Hematopoietic multipotent progenitor cell treated with erythropoietin and hydrocortisone succinate and interleukin-3 and kit ligand, for 4 days (in vitro differentiated cells): ENCODE results near the gene MUC5B.
"Not testable (repeated sequence)": the region's sequence is repeated elsewhere in the genome, so short reads cannot be mapped to it uniquely, and the experiment has no call there.

ENCODE experiments used
- DNase-seq: peaks from one replicate; pipeline ENCODE4 v3.0.0-alpha.2; 2015

The MUC5B gene

DNA sequence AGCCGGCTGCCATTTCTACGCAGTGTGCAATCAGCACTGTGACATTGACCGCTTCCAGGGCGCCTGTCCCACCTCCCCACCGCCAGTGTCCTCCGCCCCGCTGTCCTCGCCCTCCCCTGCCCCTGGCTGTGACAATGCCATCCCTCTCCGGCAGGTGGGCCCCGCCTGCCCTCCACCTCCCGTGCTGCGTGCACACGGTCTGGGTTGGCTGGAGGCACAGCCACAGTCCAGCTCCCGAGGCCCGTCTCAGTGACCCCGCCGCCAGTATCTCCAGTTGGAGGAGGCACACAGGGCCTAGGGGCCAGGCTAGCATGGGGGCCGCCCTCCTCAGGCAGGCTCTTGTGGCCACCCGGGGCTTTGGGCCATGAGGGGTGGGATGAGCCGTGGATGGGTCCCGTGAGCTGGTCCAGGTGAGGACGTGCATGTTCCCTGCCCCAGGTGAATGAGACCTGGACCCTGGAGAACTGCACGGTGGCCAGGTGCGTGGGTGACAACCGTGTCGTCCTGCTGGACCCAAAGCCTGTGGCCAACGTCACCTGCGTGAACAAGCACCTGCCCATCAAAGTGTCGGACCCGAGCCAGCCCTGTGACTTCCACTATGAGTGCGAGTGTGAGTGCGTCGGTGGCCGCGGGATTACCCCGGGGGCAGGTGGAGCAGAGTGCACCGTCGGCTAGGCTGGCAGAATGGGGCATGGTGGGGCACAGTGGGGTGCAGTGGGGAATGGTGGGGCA, 29.7 kb downstream of the MUC5B start:
- no peak for DNase-seq

DNA sequence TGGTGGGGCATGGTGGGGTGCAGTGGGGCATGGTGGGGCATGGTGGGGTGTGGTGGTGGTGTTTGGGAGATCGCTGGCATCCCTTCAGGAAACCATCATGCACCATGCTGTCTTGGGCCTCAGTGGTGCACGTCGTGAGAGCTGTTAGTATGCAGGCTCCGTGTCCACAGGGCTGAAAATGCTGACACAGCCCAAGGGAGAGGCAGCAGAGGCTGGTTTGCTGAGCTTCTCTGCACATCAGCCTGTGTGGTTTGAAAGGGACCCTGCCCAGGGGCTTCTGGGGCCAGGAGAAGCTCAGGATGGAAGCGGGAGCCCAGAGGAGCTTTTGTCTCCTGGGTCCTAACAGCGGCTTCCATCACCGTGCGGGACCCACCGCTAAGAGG, 30.2 kb downstream of the MUC5B start:
- DNase-seq, result no peak

GRCh38 chr11:1254086-1254648, 31.3 kb downstream of the MUC5B start:
- no peak for DNase-seq

- DNase-seq, result no peak
These were observed 31.9 kb downstream of the MUC5B start for GRCh38 chr11:1254733-1255132.

DNA sequence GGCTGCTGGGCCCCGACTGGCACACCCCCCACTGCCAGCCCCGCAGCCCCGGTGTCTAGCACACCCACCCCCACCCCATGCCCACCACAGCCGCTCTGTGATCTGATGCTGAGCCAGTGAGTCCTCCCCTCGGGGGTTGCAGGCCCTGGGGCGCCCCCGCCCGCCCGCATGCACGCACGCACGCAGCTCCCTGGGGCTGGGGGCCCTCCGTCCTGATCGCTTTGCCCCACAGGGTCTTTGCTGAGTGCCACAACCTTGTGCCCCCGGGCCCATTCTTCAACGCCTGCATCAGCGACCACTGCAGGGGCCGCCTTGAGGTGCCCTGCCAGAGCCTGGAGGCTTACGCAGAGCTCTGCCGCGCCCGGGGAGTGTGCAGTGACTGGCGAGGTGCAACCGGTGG, 32.3 kb downstream of the MUC5B start:
- no peak for DNase-seq

- no peak for DNase-seq
These were observed 33.6 kb downstream of the MUC5B start for GRCh38 chr11:1256257-1257045.

- DNase-seq, result no peak
These were observed 34.5 kb downstream of the MUC5B start for GRCh38 chr11:1257366-1257765.

- no peak for DNase-seq
These were observed 35.0 kb downstream of the MUC5B start for GRCh38 chr11:1257916-1258315.

- DNase-seq, result no peak
These were observed 35.7 kb downstream of the MUC5B start for GRCh38 chr11:1258401-1259075.

- DNase-seq, result no peak
These were observed 36.2 kb downstream of the MUC5B start for GRCh38 chr11:1259076-1259461.

DNA sequence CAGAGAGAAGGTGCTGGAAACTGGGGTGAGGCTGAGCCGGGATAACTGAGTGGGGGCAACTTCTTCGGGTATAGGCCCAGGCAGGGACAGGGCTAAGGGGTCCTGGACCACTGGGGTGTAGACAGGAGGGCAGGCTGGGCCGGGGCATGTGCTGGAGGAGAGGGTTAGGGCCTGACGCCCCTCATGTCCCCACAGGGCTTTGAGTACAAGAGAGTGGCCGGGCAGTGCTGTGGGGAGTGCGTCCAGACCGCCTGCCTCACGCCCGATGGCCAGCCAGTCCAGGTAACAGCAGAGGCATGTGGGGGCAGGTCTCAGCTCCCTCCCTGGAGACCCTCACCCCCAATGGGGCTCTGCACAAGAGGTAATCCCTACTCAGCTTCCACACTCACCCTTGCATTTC, 36.7 kb downstream of the MUC5B start:
- no peak for DNase-seq

GRCh38 chr11:1260023-1260501, 37.2 kb downstream of the MUC5B start:
- peak; percentile 63 for DNase-seq

- no peak for DNase-seq
These were observed 37.8 kb downstream of the MUC5B start for GRCh38 chr11:1260620-1261019.

- DNase-seq, result no peak
These were observed 38.6 kb downstream of the MUC5B start for GRCh38 chr11:1261241-1262071.

DNA sequence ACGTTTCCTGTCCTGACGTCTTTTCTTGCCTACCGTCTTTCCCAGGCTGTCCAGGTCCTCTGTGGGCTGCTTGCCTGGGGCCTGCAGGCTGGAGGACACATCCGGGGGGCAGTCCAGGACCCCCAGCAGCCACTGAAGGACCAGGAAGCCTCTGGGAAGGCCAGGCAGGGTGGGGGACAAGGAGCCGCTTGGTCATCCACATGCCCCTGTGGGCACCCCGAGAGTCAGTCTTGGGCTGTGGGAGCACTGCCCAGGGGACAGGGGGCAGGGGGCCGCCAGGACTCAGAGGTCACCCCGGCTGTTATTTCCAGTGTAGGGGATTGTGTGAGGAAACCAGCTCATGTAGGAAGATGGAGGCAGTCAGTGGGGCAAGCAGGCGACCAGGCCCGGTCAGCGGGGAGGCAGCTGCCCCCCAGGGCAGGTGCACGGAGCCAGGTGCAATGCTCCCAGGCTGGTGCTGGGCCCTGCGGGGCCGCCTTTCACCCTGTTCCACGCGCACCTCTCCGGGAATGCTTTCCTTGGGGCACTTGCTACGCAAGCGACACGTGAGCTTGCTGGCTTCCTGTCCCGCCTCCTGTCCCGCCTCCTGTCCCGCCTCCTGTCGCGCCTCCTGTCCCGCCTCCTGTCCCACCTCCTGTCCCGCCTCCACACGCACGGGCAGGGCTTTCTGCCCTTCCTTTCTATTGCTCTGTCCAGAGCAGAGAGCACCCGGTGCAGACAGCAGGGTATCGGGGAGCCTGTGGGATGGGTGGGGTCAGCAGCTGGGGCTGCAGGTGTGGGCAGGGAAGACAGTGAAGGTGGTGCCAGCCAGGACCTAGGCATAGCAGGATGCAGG, 39.5 kb downstream of the MUC5B start:
- DNase-seq, result peak; percentile 96

DNA sequence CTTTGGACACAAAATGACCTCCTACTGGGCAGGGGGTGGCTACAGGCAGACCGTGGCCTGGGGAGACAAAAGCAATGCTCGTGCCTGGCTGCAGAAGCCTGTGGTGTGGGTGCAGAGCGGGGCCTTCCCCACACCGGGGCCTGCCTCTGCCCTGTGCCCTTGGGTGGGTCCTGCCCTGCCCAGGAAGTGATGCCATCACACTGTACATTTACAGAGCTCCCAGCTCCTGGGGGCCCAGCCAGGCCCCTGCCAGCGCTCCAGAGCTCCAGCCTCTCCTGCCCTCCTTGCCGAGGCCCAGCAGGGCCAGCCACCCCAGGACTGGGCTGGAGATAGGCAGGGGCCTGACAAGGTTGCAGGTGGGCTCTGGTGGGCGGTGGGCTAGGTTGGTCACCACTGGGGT, 40.1 kb downstream of the MUC5B start:
- peak; percentile 41 for DNase-seq

DNA sequence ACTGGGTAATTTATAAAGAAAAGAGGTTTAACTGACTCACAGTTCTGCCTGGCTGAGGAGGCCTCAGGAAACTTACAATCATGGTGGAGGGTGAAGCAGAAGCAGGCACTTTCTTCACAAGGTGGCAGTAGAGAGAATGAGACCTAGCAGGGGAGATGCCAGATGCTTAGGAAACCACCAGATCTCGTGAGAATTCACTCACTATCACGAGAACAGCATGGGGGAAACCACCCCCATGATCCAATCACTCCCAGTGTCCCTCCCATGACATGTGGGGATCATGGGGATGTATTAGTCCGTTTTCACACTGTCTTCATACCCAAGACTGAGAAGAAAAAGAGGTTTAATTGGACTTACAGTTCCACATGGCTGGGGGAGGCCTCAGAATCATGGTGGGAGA, 41.6 kb downstream of the MUC5B start:
- DNase-seq, result peak; percentile 76

DNA sequence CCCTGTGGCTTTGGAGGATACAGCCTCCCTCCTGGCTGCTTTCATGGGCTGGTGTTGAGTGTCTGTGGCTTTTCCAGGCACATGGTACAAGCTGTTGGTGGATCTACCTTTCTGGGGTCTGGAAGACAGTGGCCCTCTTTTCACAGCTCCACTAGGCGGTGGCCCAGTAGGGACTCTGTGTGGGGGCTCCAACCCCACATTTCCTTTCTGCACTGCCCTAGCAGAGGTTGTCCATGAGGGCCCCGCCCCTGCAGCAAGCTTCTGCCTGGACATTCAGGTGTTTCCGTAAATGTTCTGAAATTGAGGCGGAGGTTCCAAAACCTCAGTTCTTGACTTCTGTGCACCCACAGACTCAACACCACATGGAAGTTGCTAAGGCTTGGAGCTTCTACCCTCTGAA, 42.6 kb downstream of the MUC5B start:
- not testable (repeated sequence) for DNase-seq

DNA sequence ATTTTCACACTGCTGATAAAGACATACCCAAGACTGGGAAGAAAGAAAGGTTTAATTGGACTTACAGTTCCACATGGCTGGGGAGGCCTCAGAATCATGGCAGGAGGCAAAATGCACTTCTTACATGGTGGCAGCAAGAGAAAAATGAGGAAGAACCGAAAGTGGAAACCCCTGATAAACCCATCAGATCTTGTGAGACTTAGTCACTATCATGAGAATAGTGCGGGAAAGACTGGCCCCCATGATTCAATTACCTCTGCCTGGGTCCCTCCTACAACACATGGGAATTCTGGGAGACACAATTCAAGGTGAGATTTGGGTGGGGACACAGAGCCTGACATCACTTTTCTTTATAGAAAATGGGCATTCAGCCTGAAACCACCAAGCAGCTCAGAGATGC, 44.1 kb downstream of the MUC5B start:
- not testable (repeated sequence) for DNase-seq

- no peak for DNase-seq
These were observed 44.7 kb downstream of the MUC5B start for GRCh38 chr11:1267441-1268100.

- DNase-seq, result no peak
These were observed 47.1 kb downstream of the MUC5B start for GRCh38 chr11:1269957-1270356.
